HG02759 (cell line): ENCODE data around the gene GSTA4.

ENCODE experiments used
- ATAC-seq: cut with Tn5 transposase; IDR thresholded peaks from one replicate; pipeline ENCODE4 v1.9.1; 2021; ENCODE audit warnings: mild to moderate bottlenecking, moderate library complexity; ENCODE audit not compliant: unreplicated experiment

The GSTA4 gene

GRCh38 chr6:52995089-52995912, at the start of gene GSTA4:
GSTA4 (minus strand) TSS chr6:52995284; CDS start chr6:52994243, 1,041 bp downstream.
- ATAC-seq: peak; percentile 98

- no peak for ATAC-seq
Observed at GRCh38 chr6:53044572-53044971, 49.5 kb upstream of the GSTA4 start.

- no peak for ATAC-seq
Observed at GRCh38 chr6:53044071-53044470, 49.0 kb upstream of the GSTA4 start.

- ATAC-seq: no peak
Observed at GRCh38 chr6:53043581-53043980, 48.5 kb upstream of the GSTA4 start.

GRCh38 chr6:53042112-53042511, 47.0 kb upstream of the GSTA4 start:
- ATAC-seq: no peak

GRCh38 chr6:53041356-53041755, 46.3 kb upstream of the GSTA4 start:
- no peak for ATAC-seq

- ATAC-seq: no peak
Observed at GRCh38 chr6:53038596-53038995, 43.5 kb upstream of the GSTA4 start.

GRCh38 chr6:53038141-53038540, 43.1 kb upstream of the GSTA4 start:
- ATAC-seq: no peak

- no peak for ATAC-seq
Observed at GRCh38 chr6:53035549-53036213, 40.6 kb upstream of the GSTA4 start.

- no peak for ATAC-seq
Observed at GRCh38 chr6:53033764-53034163, 38.7 kb upstream of the GSTA4 start.

GRCh38 chr6:53032849-53033248, 37.8 kb upstream of the GSTA4 start:
- no peak for ATAC-seq

- ATAC-seq: no peak
Observed at GRCh38 chr6:53031281-53031680, 36.2 kb upstream of the GSTA4 start.

GRCh38 chr6:53029761-53030160, 34.7 kb upstream of the GSTA4 start:
- no peak for ATAC-seq

- ATAC-seq: no peak
Observed at GRCh38 chr6:53029257-53029656, 34.2 kb upstream of the GSTA4 start.

GRCh38 chr6:53028467-53028866, 33.4 kb upstream of the GSTA4 start:
- ATAC-seq: no peak

- ATAC-seq: no peak
Observed at GRCh38 chr6:53027131-53027718, 32.1 kb upstream of the GSTA4 start.

- ATAC-seq: no peak
Observed at GRCh38 chr6:53026526-53026925, 31.4 kb upstream of the GSTA4 start.

GRCh38 chr6:53023323-53023722, 28.2 kb upstream of the GSTA4 start:
- ATAC-seq: no peak

- no peak for ATAC-seq
Observed at GRCh38 chr6:53020005-53020744, 25.1 kb upstream of the GSTA4 start.

- ATAC-seq: no peak
Observed at GRCh38 chr6:53018446-53018845, 23.4 kb upstream of the GSTA4 start.

GRCh38 chr6:53015486-53015885, 20.4 kb upstream of the GSTA4 start:
- ATAC-seq: no peak
